SK-N-MC (cell line): ENCODE data around the gene COPZ2.
A peak's percentile ranks its signal among the peaks of the same experiment; 100 is the strongest.

Experiments used
- DNase-seq: peaks from one replicate; pipeline ENCODE4 v3.0.0-alpha.2; 2011; ENCODE audit warnings: low read depth, low spot score
- H3K27ac ChIP-seq: fragments of 200-600 bp; sonication (generic); 2 replicates; pipeline ENCODE4 v1.5.1; 2016; ENCODE audit warnings: mixed run types
- H3K36me3 ChIP-seq: fragments of 200-600 bp; sonication (generic); 2 replicates; pipeline ENCODE4 v1.6.1; 2017; ENCODE audit warnings: antibody characterized with exemption, low read length, mixed read lengths; ENCODE audit not compliant: insufficient read depth
- H3K4me3 ChIP-seq: fragments of 200-600 bp; sonication (generic); 2 replicates; pipeline ENCODE4 v1.5.1; 2016
- H3K9ac ChIP-seq: fragments of 200-600 bp; sonication (generic); 2 replicates; pipeline ENCODE4 v1.8.0; 2017; ENCODE audit warnings: mixed run types, mixed read lengths; ENCODE audit not compliant: insufficient read length
- H3K9me3 ChIP-seq: fragments of 200-600 bp; sonication (generic); 2 replicates; pipeline ENCODE4 v1.6.1; 2017; ENCODE audit warnings: low read depth, mild to moderate bottlenecking, antibody characterized with exemption, low read length, moderate library complexity, mixed read lengths
- EZH2 ChIP-seq: fragments of 200-600 bp; sonication (generic); IDR thresholded peaks from one replicate; pipeline ENCODE4 v1.6.1; 2017; ENCODE audit warnings: antibody characterized with exemption
- FOXP2 ChIP-seq: optimal IDR thresholded peaks from 2 replicates; pipeline ENCODE3; 2011; ENCODE audit warnings: mild to moderate bottlenecking, moderate library complexity; ENCODE audit not compliant: insufficient read depth; ENCODE audit errors: extremely low read length, control extremely low read depth
- POLR2AphosphoS5 ChIP-seq: IDR thresholded peaks from 2 replicates; pipeline ENCODE4 v1.6.1; 2012; ENCODE audit warnings: mild to moderate bottlenecking, low read depth, low read length, borderline replicate concordance

COPZ2 gene

DNA sequence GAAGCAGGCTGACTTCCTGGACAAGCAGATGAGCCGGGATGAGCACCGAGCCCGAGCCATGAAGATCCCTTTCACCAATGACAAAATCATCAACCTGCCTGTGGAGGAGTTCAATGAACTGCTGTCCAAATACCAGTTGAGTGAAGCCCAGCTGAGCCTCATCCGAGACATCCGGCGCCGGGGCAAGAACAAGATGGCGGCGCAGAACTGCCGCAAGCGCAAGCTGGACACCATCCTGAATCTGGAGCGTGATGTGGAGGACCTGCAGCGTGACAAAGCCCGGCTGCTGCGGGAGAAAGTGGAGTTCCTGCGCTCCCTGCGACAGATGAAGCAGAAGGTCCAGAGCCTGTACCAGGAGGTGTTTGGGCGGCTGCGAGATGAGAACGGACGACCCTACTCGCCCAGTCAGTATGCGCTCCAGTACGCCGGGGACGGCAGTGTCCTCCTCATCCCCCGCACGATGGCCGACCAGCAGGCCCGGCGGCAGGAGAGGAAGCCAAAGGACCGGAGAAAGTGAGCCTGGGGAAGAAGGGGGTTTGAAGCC, 21.6 kb upstream of the COPZ2 start:
- H3K9ac ChIP-seq = no peak overlapping the region
- no peak; the same call in 1 of the 2 replicates for TF ChIP-seq POLR2AphosphoS5
- TF ChIP-seq EZH2 = no peak
- no peak for TF ChIP-seq FOXP2
- H3K27ac ChIP-seq = peak overlapping the region; percentile 35; the same call in 1 of the 2 replicates
- no peaks in the 10 kb centered on the region for H3K9me3 ChIP-seq
- DNase-seq = no peak
- H3K36me3 ChIP-seq = peaks cover 82% of the 10 kb centered on the region
- H3K4me3 ChIP-seq = no peak overlapping the region

DNA sequence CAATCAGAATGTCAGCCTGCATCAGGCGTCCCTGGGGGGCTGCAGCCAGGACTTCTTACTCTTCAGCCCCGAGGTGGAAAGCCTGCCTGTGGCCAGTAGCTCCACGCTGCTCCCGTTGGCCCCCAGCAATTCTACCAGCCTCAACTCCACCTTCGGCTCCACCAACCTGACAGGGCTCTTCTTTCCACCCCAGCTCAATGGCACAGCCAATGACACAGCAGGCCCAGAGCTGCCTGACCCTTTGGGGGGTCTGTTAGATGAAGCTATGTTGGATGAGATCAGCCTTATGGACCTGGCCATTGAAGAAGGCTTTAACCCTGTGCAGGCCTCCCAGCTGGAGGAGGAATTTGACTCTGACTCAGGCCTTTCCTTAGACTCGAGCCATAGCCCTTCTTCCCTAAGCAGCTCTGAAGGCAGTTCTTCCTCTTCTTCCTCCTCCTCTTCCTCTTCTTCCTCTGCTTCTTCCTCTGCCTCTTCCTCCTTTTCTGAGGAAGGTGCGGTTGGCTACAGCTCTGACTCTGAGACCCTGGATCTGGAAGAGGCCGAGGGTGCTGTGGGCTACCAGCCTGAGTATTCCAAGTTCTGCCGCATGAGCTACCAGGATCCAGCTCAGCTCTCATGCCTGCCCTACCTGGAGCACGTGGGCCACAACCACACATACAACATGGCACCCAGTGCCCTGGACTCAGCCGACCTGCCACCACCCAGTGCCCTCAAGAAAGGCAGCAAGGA, 21.0 kb upstream of the COPZ2 start:
- H3K9ac ChIP-seq = no peak overlapping the region
- H3K36me3 ChIP-seq = peaks cover 84% of the 10 kb centered on the region
- no peak overlapping the region for H3K4me3 ChIP-seq
- no peaks in the 10 kb centered on the region for H3K9me3 ChIP-seq
- no peak for TF ChIP-seq POLR2AphosphoS5
- no peak for TF ChIP-seq EZH2
- TF ChIP-seq FOXP2 = no peak
- no peak for DNase-seq
- peak overlapping the region; percentile 35; the same call in 1 of the 2 replicates for H3K27ac ChIP-seq

- H3K36me3 ChIP-seq = peaks cover 82% of the 10 kb centered on the region
- TF ChIP-seq FOXP2 = no peak
- TF ChIP-seq EZH2 = no peak
- no peak for TF ChIP-seq POLR2AphosphoS5
- H3K27ac ChIP-seq = peak overlapping the region; percentile 96; the same call in 1 of the 2 replicates
These were observed 20.0 kb upstream of the COPZ2 start for GRCh38 chr17:48057626-48058025.

DNA sequence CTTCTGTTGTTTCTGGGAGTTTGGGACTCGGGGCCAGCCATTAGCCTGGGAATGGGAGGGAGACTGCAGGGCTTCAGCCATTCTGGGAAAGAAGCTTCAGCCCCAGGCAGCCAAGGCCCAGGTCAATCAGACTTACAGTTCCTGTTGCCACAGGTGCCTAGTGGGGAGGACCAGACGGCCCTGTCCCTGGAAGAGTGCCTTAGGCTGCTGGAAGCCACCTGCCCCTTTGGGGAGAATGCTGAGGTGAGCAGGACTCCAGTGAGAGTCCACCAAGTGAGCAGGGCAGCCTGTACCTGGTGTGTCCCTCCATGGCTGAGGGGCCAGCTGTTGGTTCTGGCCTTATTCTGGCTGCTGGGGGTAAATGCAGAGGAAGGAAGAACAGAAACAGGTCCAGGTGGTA, 19.3 kb upstream of the COPZ2 start:
- no peaks in the 10 kb centered on the region for H3K9me3 ChIP-seq
- peak overlapping the region; percentile 96; the same call in 1 of the 2 replicates for H3K27ac ChIP-seq
- TF ChIP-seq POLR2AphosphoS5 (no peak), FOXP2 (no peak), EZH2 (no peak)
- DNase-seq = no peak
- no peak overlapping the region for H3K4me3 ChIP-seq
- no peak overlapping the region for H3K9ac ChIP-seq
- H3K36me3 ChIP-seq = peaks cover 81% of the 10 kb centered on the region

More at GRCh38 chr17:48057626-48058025, 20.0 kb upstream of the COPZ2 start:
- DNase-seq = no peak
- Histone ChIP-seq H3K9ac (no peak overlapping the region), H3K4me3 (no peak overlapping the region), H3K9me3 (no peaks in the 10 kb centered on the region)

DNA sequence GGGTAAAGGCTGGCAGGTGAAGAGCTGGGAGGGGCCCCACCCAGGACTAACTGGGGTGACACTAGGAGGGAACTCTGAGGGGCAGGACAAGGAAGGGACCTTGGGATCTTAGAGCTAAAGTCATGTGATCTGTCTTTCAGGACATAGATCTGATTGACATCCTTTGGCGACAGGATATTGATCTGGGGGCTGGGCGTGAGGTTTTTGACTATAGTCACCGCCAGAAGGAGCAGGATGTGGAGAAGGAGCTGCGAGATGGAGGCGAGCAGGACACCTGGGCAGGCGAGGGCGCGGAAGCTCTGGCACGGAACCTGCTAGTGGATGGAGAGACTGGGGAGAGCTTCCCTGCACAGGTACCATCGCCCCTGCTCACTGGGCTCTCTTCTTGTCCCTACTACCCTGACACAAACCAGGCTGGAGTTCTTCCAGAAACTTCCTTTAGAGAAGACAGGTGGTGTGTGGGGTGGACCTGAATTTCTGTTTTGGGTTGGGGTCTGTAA, 18.7 kb upstream of the COPZ2 start:
- H3K9ac ChIP-seq = peak overlapping the region; percentile 79
- peaks cover 81% of the 10 kb centered on the region for H3K36me3 ChIP-seq
- DNase-seq = no peak
- no peaks in the 10 kb centered on the region for H3K9me3 ChIP-seq
- peak overlapping the region; percentile 96 for H3K27ac ChIP-seq
- no peak for TF ChIP-seq EZH2
- TF ChIP-seq FOXP2 = no peak
- TF ChIP-seq POLR2AphosphoS5 = no peak
- H3K4me3 ChIP-seq = peak overlapping the region; percentile 19; the same call in 1 of the 2 replicates

- peaks cover 84% of the 10 kb centered on the region for H3K36me3 ChIP-seq
These were observed 18.1 kb upstream of the COPZ2 start for GRCh38 chr17:48055531-48056245.

GRCh38 chr17:48054238-48055185, 16.9 kb upstream of the COPZ2 start:
- peak overlapping the region; percentile 40 for H3K9ac ChIP-seq
- H3K4me3 ChIP-seq = no peak overlapping the region
- H3K27ac ChIP-seq = peak overlapping the region; percentile 96
- DNase-seq = no peak
- H3K36me3 ChIP-seq = peaks cover 77% of the 10 kb centered on the region
- no peaks in the 10 kb centered on the region for H3K9me3 ChIP-seq
- TF ChIP-seq FOXP2 = no peak
- TF ChIP-seq POLR2AphosphoS5 = no peak
- TF ChIP-seq EZH2 = no peak

More at GRCh38 chr17:48055531-48056245, 18.1 kb upstream of the COPZ2 start:
- peak; percentile 58 for DNase-seq
- no peak for TF ChIP-seq POLR2AphosphoS5
- no peak for TF ChIP-seq FOXP2
- no peak for TF ChIP-seq EZH2
- Histone ChIP-seq H3K9ac (peak overlapping the region; percentile 79), H3K4me3 (peak overlapping the region; percentile 19; the same call in 1 of the 2 replicates), H3K27ac (peak overlapping the region; percentile 96), H3K9me3 (no peaks in the 10 kb centered on the region)
